A549 (cell line): ENCODE data around the gene GAPDHS. TPM values are rescaled to one million over a fixed set of nuclear protein-coding genes. Genes with fewer than 3 reads are reported as not detected.

ENCODE experiments used
- ATAC-seq, 2 experiments: fragments of 200-7000 bp in 1 of 2; fragments of >200 bp in 1 of 2; cut with Nextera tagmentation in 1 of 2; cut with Tn5 transposase in 1 of 2; 3 replicates each; pipeline versions ENCODE4 v1.8.0 to v1.9.1; 2018 to 2020; ENCODE audit warnings: mild to moderate bottlenecking in 1 of 2, moderate library complexity in 1 of 2
- CTCF ChIA-PET: fragments of 300-600 bp; sonication (Branson Sonifier 250); formaldehyde crosslinking; extraction: SDS; loops from one replicate; lab custom pipeline; 2021; ENCODE audit warnings: antibody characterized with exemption, inconsistent platforms; lab: Yijun Ruan, JAX
- POLR2A ChIA-PET: fragments of 350-600 bp; formaldehyde crosslinking; extraction: SDS; loops from one replicate; lab custom pipeline; 2021; ENCODE audit warnings: antibody characterized with exemption, inconsistent platforms; lab: Yijun Ruan, JAX
- DNase-seq, 2 experiments: peaks; one replicate each; pipeline versions ENCODE4 v3.0.0 to v3.0.0-alpha.2; 2011 to 2016; ENCODE audit warnings: low read depth in 1 of 2, low spot score in 1 of 2
- FAIRE-seq: peaks from 2 replicates; lab custom pipeline; 2011; peaks lifted over from hg19 to GRCh38; lab: Jason Lieb, UNC
- H3K27ac ChIP-seq, 2 experiments: fragments of >200 bp; sonication (Bioruptor Twin); formaldehyde crosslinking; 3 replicates each; pipeline ENCODE4 v1.5.1; 2016 to 2017
- H3K4me1 ChIP-seq: fragments of >200 bp; sonication (Bioruptor Twin); formaldehyde crosslinking; 3 replicates; pipeline ENCODE4 v1.6.1; 2016
- H3K4me2 ChIP-seq: fragments of >200 bp; sonication (Bioruptor Twin); formaldehyde crosslinking; 3 replicates; pipeline ENCODE4 v1.6.1; 2016
- H3K4me3 ChIP-seq: fragments of >200 bp; sonication (Bioruptor Twin); formaldehyde crosslinking; 3 replicates; pipeline ENCODE4 v1.5.1; 2016
- H3K9me3 ChIP-seq: fragments of >200 bp; sonication (Bioruptor Twin); formaldehyde crosslinking; 3 replicates; pipeline ENCODE4 v1.6.1; 2016
- ATOH8 ChIP-seq: fragments of 250-450 bp; sonication (Bioruptor Pico); IDR thresholded peaks from 2 replicates; pipeline ENCODE4 v1.5.0; 2020; ENCODE audit warnings: low read depth, mild to moderate bottlenecking, moderate library complexity
- BHLHE40 ChIP-seq: IDR thresholded peaks from 2 replicates; pipeline ENCODE4 v1.6.1; 2012; ENCODE audit warnings: low read depth, low read length, inconsistent platforms
- CBX8 ChIP-seq: fragments of 200-600 bp; sonication (generic); IDR thresholded peaks from 2 replicates; pipeline ENCODE4 v1.6.1; 2016
- CHD2 ChIP-seq: fragments of 150-350 bp; IDR thresholded peaks from 2 replicates; pipeline ENCODE4 v1.6.1; 2014; ENCODE audit warnings: low read length; ENCODE audit not compliant: partially characterized antibody
- CHD4 ChIP-seq: fragments of 200-600 bp; sonication (generic); IDR thresholded peaks from 2 replicates; pipeline ENCODE4 v1.6.1; 2016; ENCODE audit warnings: antibody characterized with exemption, mild to moderate bottlenecking, borderline replicate concordance
- ELK1 ChIP-seq: fragments of 150-350 bp; IDR thresholded peaks from 2 replicates; pipeline ENCODE4 v1.6.1; 2014; ENCODE audit warnings: low read depth, mild to moderate bottlenecking, low read length
- FOSL2 ChIP-seq, 2 experiments: fragments of 450-650 bp in 1 of 2; fragments of >200 bp in 1 of 2; sonication (Bioruptor Twin) in 1 of 2; formaldehyde crosslinking; IDR thresholded peaks; 2 replicates each; pipeline versions ENCODE4 v1.5.0 to v1.6.1; 2016 to 2020; ENCODE audit warnings: mild to moderate bottlenecking in 1 of 2, moderate library complexity in 1 of 2
- GATA3 ChIP-seq: IDR thresholded peaks from 2 replicates; pipeline ENCODE4 v1.6.1; 2012; ENCODE audit warnings: borderline replicate concordance
- HDAC2 ChIP-seq: fragments of 200-600 bp; sonication (generic); IDR thresholded peaks from 2 replicates; pipeline ENCODE4 v1.6.1; 2016
- HES2 ChIP-seq: fragments of >200 bp; sonication (Bioruptor Twin); formaldehyde crosslinking; IDR thresholded peaks from 2 replicates; pipeline ENCODE4 v1.6.1; 2016
- HEYL ChIP-seq: fragments of 250-450 bp; sonication (Bioruptor Pico); IDR thresholded peaks from 2 replicates; pipeline ENCODE4 v1.8.0; 2021; ENCODE audit warnings: mild to moderate bottlenecking, moderate library complexity
- JUNB ChIP-seq: fragments of >200 bp; sonication (Bioruptor Twin); formaldehyde crosslinking; IDR thresholded peaks from 2 replicates; pipeline ENCODE4 v1.6.1; 2016
- MAX ChIP-seq: IDR thresholded peaks from 2 replicates; pipeline ENCODE4 v1.6.1; 2012
- NFE2L2 ChIP-seq: fragments of 150-350 bp; conservative IDR thresholded peaks from 2 replicates; pipeline ENCODE4 v1.6.1; 2014; ENCODE audit warnings: low read length
- NR3C1 ChIP-seq: fragments of >200 bp; sonication (Bioruptor Twin); formaldehyde crosslinking; IDR thresholded peaks from 3 replicates; pipeline ENCODE4 v1.6.1; 2017
- PBX3 ChIP-seq: IDR thresholded peaks from 2 replicates; pipeline ENCODE4 v1.6.1; 2012
- PHF8 ChIP-seq: fragments of 200-600 bp; sonication (generic); IDR thresholded peaks from 2 replicates; pipeline ENCODE4 v1.6.1; 2016; ENCODE audit warnings: low read depth, mild to moderate bottlenecking, antibody characterized with exemption, moderate library complexity, borderline replicate concordance
- POLR2A ChIP-seq: IDR thresholded peaks from 2 replicates; pipeline ENCODE4 v1.6.1; 2012; ENCODE audit warnings: mild to moderate bottlenecking, low read length
- RAD21 ChIP-seq, 2 experiments: fragments of >200 bp in 1 of 2; sonication (Bioruptor Twin) in 1 of 2; formaldehyde crosslinking in 1 of 2; IDR thresholded peaks in 1 of 2; conservative IDR thresholded peaks in 1 of 2; 2 replicates in 1 of 2; 3 replicates in 1 of 2; pipeline ENCODE4 v1.6.1; 2012 to 2018; ENCODE audit warnings: inconsistent platforms in 1 of 2
- RARB ChIP-seq: fragments of 250-450 bp; sonication (Bioruptor Pico); IDR thresholded peaks from 2 replicates; pipeline ENCODE4 v1.8.0; 2021; ENCODE audit warnings: mild to moderate bottlenecking, moderate library complexity
- REST ChIP-seq: fragments of 200-600 bp; sonication (generic); IDR thresholded peaks from 2 replicates; pipeline ENCODE4 v1.6.1; 2016; ENCODE audit warnings: antibody characterized with exemption, mild to moderate bottlenecking, moderate library complexity
- RNF2 ChIP-seq: fragments of 200-600 bp; sonication (generic); IDR thresholded peaks from 2 replicates; pipeline ENCODE4 v1.6.1; 2016; ENCODE audit warnings: low read depth, mild to moderate bottlenecking, antibody characterized with exemption, moderate library complexity, borderline replicate concordance
- TP53 ChIP-seq: fragments of 250-450 bp; sonication (Bioruptor Pico); IDR thresholded peaks from 2 replicates; pipeline ENCODE4 v1.5.0; 2021; ENCODE audit warnings: mild to moderate bottlenecking, moderate library complexity
- WGBS: methylation state at CpG from one replicate; pipeline ENCODE4 v1.1.6; 2017; ENCODE audit errors: missing lambda C conversion rate; 5-methylcytosine and 5-hydroxymethylcytosine counted together
- polyA plus RNA-seq, 4 experiments: library from polyadenylated mRNA; depleted of rRNA in 3 of 4; stranded (reverse); fragments of >200 nt; fragmentation: RNase III in 1 of 4; extraction: RNeasy Plus Mini Kit Qiagen cat#74134 plus additional on column Dnase treatment in 1 of 4; gene quantifications; 2 replicates in 3 of 4; 3 replicates in 1 of 4; pipeline ENCODE4 v1.2.3, GENCODE V29; 2011 to 2017

The GAPDHS gene
- polyA plus RNA-seq, 2 of the 4 experiments (the other 2 are of a cell fraction): not detected

GRCh38 chr19:35559781-35560180 is 26.5 kb downstream of the GAPDHS start (continued):
- TF ChIP-seq BHLHE40 (no peak), POLR2A (no peak)

- Histone ChIP-seq H3K4me1 (0 out of 3 replicates have a peak, but pooled peaks cover 6% of the 10 kb centered on the region), H3K9me3 (no peaks in the 10 kb centered on the region), H3K27ac (no peak overlapping the region), H3K4me2 (no peak overlapping the region), H3K4me3 (no peak overlapping the region)
- ATAC-seq (no peak), DNase-seq (no peak), FAIRE-seq (no peak)
- ChIA-PET POLR2A (no interaction called here), CTCF (interaction anchor here (0.8 to 6.9 kb wide), 2 partner anchors 12 to 22 kb away, joined by 4 to 80 read pairs; no protein-coding TSS in a partner anchor)
- no peak for TF ChIP-seq ELK1
- no peak for TF ChIP-seq POLR2A
- no peak for TF ChIP-seq NR3C1
- TF ChIP-seq HDAC2: no peak
- WGBS: 66% methylated on average over 18 of the region's 18 CpGs
Observed at GRCh38 chr19:35560271-35560670, 27.0 kb downstream of the GAPDHS start.

- TF ChIP-seq JUNB (no peak), CHD4 (no peak), MAX (no peak), REST (no peak), ATOH8 (CRISPR knock-in tag) (no peak), ELK1 (no peak), CHD2 (no peak), PHF8 (no peak), CBX8 (no peak), RARB (CRISPR knock-in tag) (no peak), TP53 (no peak), HEYL (CRISPR knock-in tag) (no peak), HES2 (no peak), FOSL2 (IDR thresholded peaks at IDR 0.05) (no peak), FOSL2 (CRISPR knock-in tag; IDR thresholded peaks at IDR 0.05) (no peak), RAD21 (conservative IDR thresholded peaks at IDR 0.05 in 1 of 2, IDR thresholded peaks at IDR 0.05 in 1 of 2) (no peak), RNF2 (no peak), GATA3 (no peak), PBX3 (no peak), NFE2L2 (no peak), BHLHE40 (no peak)
- TF ChIP-seq, all 56 proteins: peak for 0
- WGBS: 27% methylated on average over 6 of the region's 6 CpGs
- H3K9me3 ChIP-seq: no peaks in the 10 kb centered on the region
- CTCF ChIA-PET: interaction anchor here (0.7 to 6.9 kb wide), 4 partner anchors 13 to 203 kb away, joined by 3 to 80 read pairs (median 4); no protein-coding TSS in a partner anchor
- no peak for FAIRE-seq
- no peak for DNase-seq
- H3K4me2 ChIP-seq: no peak overlapping the region
- H3K4me3 ChIP-seq: no peak overlapping the region
- 0 out of 3 replicates have a peak, but pooled peaks cover 6% of the 10 kb centered on the region for H3K4me1 ChIP-seq
- ATAC-seq: no peak
- no peak overlapping the region for H3K27ac ChIP-seq
- POLR2A ChIA-PET: no interaction called here
Observed at GRCh38 chr19:35560677-35561076, 27.4 kb downstream of the GAPDHS start.
